Measurements from ENCODE around the gene BRIP1.

Gene BRIP1

GRCh38 chr17:61650749-61651148 is 212.6 kb downstream of the BRIP1 start:
- DNase-seq, result no peak

GRCh38 chr17:61648587-61648986 is 214.7 kb downstream of the BRIP1 start:
- DNase-seq, result no peak

GRCh38 chr17:61647047-61647446 is 216.3 kb downstream of the BRIP1 start:
- no peak for DNase-seq

- no peak for DNase-seq
Observed at GRCh38 chr17:61646482-61646881, 216.8 kb downstream of the BRIP1 start.

- no peak for DNase-seq
Observed at GRCh38 chr17:61645920-61646319, 217.4 kb downstream of the BRIP1 start.

- DNase-seq, result no peak
Observed at GRCh38 chr17:61644800-61645774, 218.2 kb downstream of the BRIP1 start.

- no peak for DNase-seq
Observed at GRCh38 chr17:61642768-61643167, 220.6 kb downstream of the BRIP1 start.

- DNase-seq, result no peak
Observed at GRCh38 chr17:61641715-61642114, 221.6 kb downstream of the BRIP1 start.

GRCh38 chr17:61641084-61641483 is 222.2 kb downstream of the BRIP1 start:
- DNase-seq, result no peak

GRCh38 chr17:61639818-61640217 is 223.5 kb downstream of the BRIP1 start:
- no peak for DNase-seq

- no peak for DNase-seq
Observed at GRCh38 chr17:61638087-61638486, 225.2 kb downstream of the BRIP1 start.

- peak; percentile 28 for DNase-seq
Observed at GRCh38 chr17:61635913-61636432, 227.4 kb downstream of the BRIP1 start.

GRCh38 chr17:61634942-61635538 is 228.3 kb downstream of the BRIP1 start:
- no peak for DNase-seq

GRCh38 chr17:61634011-61634539 is 229.3 kb downstream of the BRIP1 start:
- DNase-seq, result no peak

- DNase-seq, result no peak
Observed at GRCh38 chr17:61632826-61633225, 230.5 kb downstream of the BRIP1 start.

- no peak for DNase-seq
Observed at GRCh38 chr17:61631800-61632199, 231.5 kb downstream of the BRIP1 start.

All from NCI-H1694 treated with DMSO at 0.1 percent for 48 hours (cell line).